Measurements from ENCODE around the gene INVS.

Gene INVS

DNA sequence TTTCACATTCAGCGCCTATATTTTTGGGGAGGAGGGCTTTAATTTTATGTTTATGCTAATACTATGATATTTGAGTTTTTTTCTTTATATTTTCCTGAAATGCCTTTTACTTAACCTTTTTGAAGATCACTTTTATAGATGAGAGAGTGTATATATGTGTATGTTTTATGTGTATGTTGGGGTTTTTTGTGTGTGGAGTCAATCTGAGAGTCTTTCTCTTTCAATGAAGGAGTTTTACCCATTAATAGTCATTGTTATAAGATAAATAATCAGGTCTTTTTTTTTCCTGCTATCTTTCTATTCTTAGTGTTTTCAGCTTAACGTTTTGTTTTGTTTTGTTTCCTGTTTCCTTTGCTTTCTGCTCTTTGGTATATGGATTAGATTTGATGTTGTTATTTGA is 141.5 kb downstream of the INVS start:
- DNase-seq (ENCODE audit: low read depth in 2 of 3, low spot score in 2 of 3), result no peak

DNA sequence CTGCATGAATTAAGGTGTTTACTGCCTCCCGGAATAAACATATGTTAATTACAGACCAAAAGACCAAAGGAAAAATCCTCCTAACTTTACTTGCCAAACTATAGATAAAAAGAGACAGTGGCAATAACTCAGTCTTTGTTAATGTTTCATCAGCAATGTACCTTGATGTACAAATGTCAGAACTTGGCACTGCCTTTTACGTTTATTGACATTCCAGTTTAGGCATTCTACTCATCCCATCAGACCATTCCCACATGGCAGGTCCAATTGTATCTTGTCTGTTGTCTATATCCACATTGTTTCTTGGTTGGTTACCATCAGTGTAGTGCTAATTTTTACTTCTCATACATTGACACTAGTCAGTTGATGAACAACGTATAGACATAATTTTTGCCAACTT is 168.2 kb downstream of the INVS start:
- no peak for DNase-seq (ENCODE audit: low read depth in 2 of 3, low spot score in 2 of 3)

DNA sequence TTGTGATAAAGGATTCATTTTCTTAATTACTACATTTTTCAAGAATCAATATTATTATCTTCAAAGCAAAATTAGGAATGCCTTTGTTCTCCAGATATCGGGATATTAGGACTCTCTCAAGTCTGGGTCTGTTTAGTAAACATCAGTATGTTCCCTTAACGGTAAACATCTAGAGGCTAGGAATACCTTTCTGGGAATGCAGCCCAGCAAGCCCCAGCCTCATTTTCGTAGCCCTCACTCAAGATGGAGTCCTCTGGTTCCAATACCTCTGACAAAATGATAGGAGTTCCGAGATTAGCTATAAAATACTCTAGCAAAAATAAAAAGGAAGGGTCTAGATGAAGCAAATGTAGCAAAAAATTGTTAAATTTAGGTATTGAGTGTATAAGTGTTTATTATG is 169.2 kb downstream of the INVS start:
- no peak for DNase-seq (ENCODE audit: low read depth in 2 of 3, low spot score in 2 of 3)

DNA sequence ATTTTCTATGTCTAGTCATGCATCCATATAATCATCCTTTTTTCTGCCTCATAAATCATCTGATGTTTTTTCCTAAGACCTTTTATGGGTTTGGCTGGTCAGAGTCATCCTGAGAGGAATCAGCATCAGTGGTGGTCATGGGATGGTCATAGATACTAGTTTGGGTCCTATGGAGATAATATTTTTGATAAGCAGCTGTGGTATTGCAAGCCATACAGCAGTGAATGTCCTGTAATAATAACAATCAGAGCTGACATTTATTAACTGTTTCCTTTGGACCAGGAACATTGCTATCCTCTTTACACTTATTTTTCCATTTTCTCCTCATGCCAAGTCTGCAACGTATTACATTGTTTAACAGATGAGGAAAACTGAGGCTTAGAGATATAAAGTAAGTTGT is 170.6 kb downstream of the INVS start:
- no peak for DNase-seq (ENCODE audit: low read depth in 2 of 3, low spot score in 2 of 3)

DNA sequence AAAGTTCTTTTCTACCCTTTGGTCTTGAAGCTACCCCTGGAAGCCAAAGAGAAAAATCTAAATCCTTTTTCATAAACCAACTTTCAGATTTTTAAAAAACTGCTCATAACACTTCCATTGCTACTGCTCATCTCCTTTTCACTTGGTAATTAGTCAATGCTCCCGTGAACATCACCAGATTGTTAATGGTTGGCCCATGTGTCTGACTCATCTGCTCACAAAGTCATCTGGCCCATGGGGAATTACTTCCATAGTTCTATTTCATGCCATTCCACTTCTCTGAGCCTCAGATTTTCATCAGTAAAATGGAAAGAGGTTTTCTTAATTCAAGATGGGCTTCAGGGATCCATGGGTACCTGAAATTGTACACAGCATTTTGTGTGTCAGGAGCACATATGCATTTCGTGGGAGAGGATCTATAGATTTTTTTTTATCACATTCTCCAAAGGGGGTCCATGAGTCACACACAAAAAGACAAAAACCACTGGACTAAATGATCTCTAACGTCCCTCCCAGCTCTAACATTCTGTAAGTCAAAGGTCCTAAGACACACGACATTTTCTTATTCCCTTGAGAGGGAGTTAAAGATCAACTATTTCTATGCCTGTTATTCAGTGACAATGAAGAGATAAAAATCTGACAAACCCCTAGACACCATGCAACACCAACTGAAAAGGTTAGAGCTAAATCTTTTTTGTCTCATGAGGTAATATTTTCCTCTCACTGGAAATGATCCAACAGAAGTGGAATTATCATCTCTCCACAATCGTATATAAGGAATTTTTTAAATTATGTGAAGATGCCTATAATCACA is 178.3 kb downstream of the INVS start:
- no peak for DNase-seq (ENCODE audit: low read depth in 2 of 3, low spot score in 2 of 3)

DNA sequence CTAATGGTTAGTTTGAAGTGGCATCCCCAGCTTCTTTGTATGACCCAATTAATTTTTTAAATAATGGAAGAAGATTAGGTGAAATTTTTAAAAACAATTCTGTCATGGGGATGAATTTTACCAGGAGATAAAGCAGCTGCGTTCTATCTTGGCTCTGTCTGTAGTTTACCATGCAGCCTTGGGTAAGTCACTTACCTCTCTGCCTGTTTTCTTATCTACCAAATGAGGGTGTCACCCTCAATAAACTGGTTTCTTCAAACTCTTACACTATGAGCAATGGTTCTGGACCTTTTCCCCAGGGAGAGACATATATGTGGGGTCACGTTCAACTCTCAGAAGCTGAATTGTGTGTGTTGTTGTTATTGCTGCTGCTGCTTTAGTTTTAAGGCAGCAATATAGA is 182.0 kb downstream of the INVS start:
- DNase-seq (ENCODE audit: low read depth in 2 of 3, low spot score in 2 of 3), result no peak

DNA sequence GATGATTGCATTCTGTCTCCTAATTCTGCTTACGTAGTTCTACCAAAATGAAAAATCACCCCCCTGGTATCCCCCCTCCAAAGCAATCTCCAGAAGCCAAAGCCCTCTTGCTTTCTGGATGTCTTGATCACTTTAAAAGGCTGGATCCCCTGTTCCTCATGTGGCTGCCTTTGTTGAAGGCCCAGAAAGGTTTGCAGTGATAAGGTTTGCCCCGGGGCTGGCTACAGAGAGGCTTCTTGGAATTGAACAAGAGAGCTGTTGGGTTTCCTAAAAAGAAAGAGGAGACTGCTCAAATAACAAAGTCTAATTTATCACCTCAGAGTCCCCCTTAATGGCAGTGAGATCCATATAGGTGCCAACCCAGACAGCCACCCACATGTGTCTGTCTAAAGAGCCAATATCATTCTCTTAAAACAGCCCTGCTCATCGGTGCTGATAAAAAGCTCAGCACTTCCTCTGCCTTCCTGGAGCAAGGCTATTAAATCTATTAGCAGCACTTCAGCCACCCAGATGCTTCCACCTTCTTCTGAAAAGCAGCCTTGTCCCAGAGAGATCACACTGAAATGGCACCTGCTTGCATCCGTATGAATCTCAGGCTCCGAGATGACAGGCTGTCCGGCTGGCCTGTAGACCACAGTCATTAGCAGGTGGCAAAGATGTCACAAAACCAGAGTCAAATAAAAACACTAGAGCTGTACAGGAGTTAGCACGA is 182.8 kb downstream of the INVS start:
- no peak for DNase-seq (ENCODE audit: low read depth in 2 of 3, low spot score in 2 of 3)

DNA sequence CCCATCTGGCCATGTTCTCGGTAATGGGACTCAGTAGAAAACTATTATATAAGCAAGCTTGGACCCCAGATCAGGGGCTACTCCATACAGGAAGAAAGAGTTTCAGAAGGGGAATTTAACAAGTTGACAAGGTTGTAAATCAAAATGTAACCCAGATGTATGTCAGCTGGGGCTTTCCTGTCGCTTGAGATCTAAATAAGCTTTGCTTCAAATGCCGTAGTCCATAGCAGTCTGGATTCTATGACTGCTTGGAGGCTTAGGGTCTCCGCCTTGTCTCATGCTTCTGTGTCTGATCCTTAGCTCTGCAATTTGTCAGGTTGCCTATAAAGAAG is 183.3 kb downstream of the INVS start:
- no peak for DNase-seq (ENCODE audit: low read depth in 2 of 3, low spot score in 2 of 3)

DNA sequence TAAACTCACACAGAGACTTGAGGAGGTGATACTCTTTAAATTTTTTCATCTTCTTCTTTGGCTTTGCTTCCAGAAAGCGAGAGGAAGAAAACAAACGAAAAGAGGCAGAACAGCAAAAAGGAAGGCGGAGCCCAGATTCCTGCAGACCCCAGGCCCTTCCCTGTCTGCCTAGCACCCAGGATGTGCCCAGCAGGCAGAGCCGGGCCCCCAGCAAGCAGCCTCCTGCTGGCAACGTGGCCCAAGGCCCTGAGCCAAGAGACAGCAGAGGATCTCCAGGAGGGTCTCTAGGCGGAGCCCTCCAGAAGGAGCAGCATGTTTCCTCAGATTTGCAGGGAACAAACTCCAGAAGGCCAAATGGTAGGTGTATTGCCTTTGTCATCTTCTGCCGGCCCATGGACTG is 185.2 kb downstream of the INVS start:
- DNase-seq (ENCODE audit: low read depth in 2 of 3, low spot score in 2 of 3), result no peak

DNA sequence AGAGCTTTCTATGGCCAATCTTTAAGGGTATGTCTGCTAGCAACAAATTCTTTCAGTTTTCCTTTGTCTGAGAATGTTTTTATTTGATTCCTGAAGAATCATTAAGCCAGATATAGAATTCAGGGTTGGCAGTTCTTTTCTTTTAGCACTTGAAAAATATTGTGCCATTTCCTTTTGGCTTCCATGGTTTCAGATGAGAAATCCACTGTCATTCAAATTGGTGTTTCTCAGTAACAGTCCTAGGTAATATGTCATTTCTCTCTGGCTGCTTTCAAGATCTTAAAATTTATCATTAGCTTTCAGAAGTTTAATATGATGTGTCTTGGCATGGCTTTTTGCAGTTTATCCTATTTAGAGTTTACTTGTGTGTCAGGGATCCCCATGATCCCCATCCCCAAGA is 186.0 kb downstream of the INVS start:
- DNase-seq (ENCODE audit: low read depth in 2 of 3, low spot score in 2 of 3), result no peak

DNA sequence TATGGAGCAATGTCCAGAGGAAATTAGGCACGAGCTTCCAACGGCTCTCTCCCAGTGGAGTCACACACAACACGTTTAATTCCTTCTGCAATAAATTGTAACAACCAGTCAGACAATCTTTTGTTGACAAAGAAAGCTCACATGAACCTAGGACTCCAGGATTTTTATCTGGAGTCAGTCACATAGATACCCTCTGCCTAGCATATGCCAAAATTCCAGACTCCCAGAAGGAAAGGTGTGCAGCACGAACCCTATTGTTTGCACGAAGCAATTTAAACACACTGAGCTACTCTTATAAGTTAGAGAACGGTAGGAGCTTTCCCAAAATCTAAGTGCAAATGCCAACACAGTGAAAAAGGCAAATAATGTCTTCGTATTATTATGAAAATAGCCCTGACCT is 186.6 kb downstream of the INVS start:
- DNase-seq (ENCODE audit: low read depth in 2 of 3, low spot score in 2 of 3), result no peak

DNA sequence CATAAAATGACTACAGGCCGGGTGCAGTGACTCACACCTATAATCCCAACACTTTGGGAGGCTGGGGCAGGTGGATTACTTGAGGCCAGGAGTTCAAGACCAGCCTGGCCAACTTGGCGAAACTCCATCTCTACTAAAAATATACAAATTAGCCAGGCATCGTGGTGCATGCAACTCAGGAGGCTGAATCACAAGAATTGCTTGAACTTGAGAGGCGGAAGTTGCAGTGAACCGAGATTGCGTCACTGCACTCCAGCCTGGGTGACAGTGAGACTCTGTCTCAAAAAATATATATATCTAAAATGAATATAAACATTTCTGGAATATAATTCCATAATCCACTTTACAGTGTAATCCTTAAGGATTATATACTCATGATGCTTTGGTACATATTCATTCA is 187.2 kb downstream of the INVS start:
- no peak for DNase-seq (ENCODE audit: low read depth in 2 of 3, low spot score in 2 of 3)

DNA sequence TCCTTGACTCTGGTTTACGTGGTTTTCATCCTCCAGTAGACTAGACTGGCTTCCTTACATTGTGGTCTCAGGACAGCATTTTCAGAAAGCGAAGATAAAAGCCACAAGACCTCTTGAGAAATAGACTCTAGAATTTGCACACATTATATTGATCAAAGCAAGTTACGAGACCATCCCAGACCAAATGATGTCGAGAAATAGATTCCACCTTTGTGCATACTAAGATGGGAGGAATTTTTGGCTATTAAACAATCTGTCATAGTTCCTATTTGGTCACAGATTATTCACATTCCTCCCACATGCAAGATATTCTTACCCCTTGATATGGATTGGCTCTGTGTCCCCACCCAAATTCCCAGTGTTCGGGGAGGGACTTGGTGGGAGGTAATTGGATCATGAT is 188.1 kb downstream of the INVS start:
- no peak for DNase-seq (ENCODE audit: low read depth in 2 of 3, low spot score in 2 of 3)

DNA sequence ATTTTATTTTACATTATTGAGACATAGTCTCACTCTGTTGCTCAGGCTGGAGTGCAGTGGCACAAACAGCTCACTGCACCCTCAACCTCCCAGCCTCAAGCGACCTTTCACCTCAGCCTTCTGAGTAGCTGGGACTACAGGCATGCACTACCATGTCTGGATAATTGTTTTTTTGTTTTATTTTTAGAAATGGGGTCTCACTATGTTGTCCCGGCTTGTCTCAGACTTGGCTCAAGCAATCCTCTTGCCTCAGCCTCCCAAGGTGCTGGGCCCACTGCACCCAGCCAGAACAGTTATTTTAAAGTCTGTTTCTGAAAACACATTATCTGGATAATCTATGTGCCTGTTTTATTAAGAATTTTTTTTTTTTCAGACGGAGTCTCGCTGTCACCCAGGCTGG is 191.7 kb downstream of the INVS start:
- no peak for DNase-seq (ENCODE audit: low read depth in 2 of 3, low spot score in 2 of 3)

DNA sequence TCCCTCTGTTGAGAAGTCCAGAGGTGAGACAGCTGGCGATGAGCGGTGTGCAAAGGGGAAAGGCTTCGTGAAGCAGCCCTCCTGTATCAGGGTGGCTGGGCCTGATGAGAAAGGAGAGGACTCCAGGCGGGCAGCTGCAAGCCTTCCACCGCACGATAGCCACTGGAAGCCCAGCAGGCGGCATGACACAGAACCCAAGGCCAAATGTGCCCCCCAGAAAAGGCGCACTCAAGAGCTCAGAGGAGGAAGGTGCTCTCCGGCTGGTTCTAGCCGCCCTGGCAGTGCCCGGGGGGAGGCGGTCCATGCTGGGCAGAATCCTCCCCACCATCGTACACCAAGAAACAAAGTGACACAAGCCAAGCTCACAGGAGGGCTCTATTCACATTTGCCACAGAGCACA is 193.4 kb downstream of the INVS start:
- DNase-seq (ENCODE audit: low read depth in 2 of 3, low spot score in 2 of 3), result no peak

DNA sequence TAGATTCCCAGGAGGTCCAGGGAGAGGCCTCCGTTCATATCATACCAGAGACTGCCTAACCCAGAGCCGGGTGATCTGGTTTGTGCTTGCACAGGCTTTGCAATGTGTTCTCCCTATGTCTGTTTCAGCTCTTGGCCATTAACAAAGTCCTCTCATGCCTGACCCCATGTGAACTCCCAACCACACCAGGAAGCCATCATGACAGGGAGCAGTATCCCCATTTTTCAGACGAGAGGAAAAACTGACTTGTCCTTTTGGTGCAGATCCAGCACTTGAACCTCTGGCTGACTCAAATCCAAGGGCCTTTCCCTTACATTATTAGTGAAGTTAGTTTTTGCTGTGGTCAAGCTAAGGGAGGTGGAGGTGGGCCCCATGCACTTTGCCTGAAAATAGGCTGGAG is 195.3 kb downstream of the INVS start:
- DNase-seq (ENCODE audit: low read depth in 2 of 3, low spot score in 2 of 3), result no peak

DNA sequence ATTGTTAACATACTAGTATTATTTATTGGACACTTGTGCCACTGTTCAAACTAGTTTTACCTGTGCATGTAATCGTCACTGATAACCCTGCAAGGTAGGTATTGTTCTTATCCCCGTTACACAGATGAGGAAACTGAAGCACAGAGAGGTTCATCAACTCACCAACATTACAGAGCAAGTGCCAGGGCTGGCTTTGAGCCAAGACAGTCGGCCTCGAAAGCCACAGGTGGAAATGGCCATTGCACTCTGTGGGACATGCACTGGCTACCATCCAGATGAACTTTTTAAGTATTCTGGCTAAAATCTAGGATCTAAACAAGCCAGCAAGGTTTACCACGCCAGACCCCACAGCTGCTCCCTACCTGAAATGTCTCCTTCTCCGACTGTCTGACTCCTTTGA is 195.8 kb downstream of the INVS start:
- no peak for DNase-seq (ENCODE audit: low read depth in 2 of 3, low spot score in 2 of 3)

DNA sequence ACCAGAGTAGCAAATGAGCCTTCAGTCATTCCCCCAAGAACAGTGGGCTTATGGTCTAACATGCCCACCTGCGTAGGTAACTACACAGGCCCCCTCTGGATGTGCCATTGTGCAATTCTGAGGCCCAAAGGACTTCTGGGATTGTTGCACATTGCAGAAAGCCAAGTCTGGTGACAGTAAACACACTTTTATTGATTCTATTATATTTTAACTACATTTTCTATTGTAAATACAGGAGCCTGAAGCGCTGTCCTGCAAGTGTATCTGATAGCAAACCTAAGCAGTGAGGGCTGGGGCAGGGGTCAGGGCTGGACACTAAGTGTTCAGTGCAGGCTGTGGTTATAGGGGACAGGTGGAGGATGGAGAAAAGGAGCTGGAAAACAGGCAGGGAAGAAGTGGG is 196.2 kb downstream of the INVS start:
- no peak for DNase-seq (ENCODE audit: low read depth in 2 of 3, low spot score in 2 of 3)

DNA sequence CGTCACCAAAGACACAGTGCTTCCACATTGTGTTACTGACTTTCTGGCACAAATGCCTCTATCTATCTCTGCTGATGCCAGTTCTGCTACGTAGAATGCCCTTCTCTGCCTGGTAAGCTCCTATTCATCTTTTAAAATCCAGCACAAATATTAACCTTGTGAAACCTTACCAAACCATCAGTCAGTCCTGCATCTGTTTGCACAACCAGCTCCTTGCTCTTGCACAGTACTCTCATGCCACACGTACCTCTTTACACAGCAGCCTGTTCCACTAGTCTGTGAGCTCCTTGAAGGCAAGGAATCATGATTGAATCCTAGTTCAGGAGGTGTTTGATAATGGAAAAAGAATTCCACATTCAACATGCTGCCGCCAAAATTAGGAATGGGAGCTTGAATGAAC is 197.4 kb downstream of the INVS start:
- no peak for DNase-seq (ENCODE audit: low read depth in 2 of 3, low spot score in 2 of 3)

DNA sequence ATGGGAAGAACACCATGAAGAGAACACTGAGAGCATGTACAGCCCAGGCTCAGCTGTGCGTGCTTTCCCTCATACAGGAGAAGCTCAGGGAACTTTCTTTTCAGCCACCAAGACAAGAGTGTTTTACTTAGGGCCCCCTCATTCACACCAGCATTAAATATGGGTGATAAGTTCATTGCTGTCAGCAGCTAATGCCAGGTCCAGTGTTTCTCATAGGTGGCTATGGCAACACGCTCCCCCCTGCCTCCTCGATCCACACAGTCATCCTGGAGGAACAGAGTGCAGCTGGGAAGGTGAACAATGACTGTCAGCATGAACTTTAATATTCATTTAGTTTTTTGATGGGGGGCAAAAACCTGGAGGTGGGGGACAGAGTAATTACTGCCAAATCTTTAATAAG is 199.3 kb downstream of the INVS start:
- no peak for DNase-seq (ENCODE audit: low read depth in 2 of 3, low spot score in 2 of 3)

DNA sequence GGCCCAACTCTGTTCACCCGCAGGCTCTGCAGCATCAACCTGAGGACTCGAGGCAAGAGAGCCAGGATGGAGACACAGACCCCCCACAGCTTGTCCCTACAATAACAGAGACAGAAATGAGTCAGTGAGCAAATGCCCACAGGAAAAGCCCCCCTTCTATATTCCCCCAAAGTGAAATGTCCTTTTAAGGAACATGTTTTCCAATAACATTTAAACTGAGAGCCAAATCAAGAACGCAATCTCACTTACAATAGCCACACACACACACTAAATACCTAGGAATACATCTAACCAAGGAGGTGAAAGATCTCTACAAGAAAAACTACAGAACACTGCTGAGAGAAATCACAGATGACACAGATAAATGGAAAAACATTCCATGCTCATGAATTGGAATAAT is 204.7 kb downstream of the INVS start:
- DNase-seq (ENCODE audit: low read depth in 2 of 3, low spot score in 2 of 3), result no peak

DNA sequence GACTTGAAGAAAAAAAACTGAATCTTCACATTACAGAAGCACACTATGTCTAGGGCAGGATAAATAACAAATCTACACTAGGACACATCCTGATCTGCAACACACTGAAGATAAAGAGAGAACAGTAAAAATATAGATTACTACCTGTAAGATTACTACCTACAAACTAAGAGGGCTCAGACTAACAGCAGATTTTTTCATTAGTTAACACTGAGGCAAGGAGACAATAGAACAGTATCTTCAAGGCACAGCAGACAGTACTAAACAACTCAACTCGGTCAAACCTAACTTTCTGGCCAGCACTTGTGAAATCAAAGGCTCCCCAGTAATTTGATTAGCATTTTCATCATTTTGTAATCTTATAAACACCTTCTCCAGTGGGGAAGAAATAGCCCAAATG is 207.2 kb downstream of the INVS start:
- DNase-seq (ENCODE audit: low read depth in 2 of 3, low spot score in 2 of 3), result no peak

DNA sequence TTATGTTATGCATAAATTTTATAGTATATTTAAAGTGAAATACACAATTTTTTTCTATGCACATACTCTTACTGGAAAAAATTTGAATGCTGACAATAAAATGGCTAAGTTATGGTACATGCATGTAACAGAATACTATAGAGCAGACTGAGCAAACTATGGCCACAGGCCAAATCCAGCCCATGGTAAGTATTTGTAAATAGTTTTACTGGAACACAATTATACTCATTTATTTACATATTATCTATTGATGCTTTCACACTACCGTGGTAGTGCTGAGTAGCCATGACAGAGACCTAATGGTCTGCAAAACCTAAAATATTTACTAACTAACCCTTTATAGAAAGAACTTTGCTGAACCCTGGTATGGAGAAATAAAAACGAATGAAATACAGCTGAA is 208.0 kb downstream of the INVS start:
- no peak for DNase-seq (ENCODE audit: low read depth in 2 of 3, low spot score in 2 of 3)

Measured in activated CD8-positive, alpha-beta memory T cell treated with anti-CD3 and anti-CD28 coated beads for 48 hours (primary cell).